ENCODE measurements around the gene TNIP2.

The TNIP2 gene

GRCh38 chr4:2723751-2724150, 32.4 kb downstream of the TNIP2 start:
- Histone ChIP-seq H3K4me1 (ENCODE audit: low read length) (no peaks in the 10 kb centered on the region), H3K4me2 (ENCODE audit: low read depth, low read length) (no peak overlapping the region), H3K79me2 (ENCODE audit: low read length) (no peaks in the 10 kb centered on the region), H3K9me2 (replicated peaks; ENCODE audit: insufficient read depth, low read length) (no peaks in the 10 kb centered on the region), H3K27ac (ENCODE audit: low read length) (no peak overlapping the region), H3K9ac (ENCODE audit: low read length) (no peak overlapping the region), H3K27me3 (replicated peaks; ENCODE audit: insufficient read depth, low read length) (no peaks in the 10 kb centered on the region), H3F3A (ENCODE audit: insufficient read depth, low read length) (no peaks in the 10 kb centered on the region), H3K9me3 (replicated peaks; ENCODE audit: insufficient read depth, low read length) (no peaks in the 10 kb centered on the region), H4K20me1 (ENCODE audit: insufficient read depth, low read length) (no peaks in the 10 kb centered on the region), H2AFZ (ENCODE audit: low read length) (no peak overlapping the region), H3K4me3 (ENCODE audit: low read length) (no peak overlapping the region), H3K36me3 (replicated peaks; ENCODE audit: insufficient read depth, low read length) (no peaks in the 10 kb centered on the region; the same call in 1 of the 2 replicates)
- TF ChIP-seq EZH2phosphoT487 (IDR thresholded peaks at IDR 0.05; ENCODE audit: low read length) (no peak), EZH2 (optimal IDR thresholded peaks at IDR 0.05; ENCODE audit: low read depth, low read length) (no peak)
- TF ChIP-seq, protein P1, sequence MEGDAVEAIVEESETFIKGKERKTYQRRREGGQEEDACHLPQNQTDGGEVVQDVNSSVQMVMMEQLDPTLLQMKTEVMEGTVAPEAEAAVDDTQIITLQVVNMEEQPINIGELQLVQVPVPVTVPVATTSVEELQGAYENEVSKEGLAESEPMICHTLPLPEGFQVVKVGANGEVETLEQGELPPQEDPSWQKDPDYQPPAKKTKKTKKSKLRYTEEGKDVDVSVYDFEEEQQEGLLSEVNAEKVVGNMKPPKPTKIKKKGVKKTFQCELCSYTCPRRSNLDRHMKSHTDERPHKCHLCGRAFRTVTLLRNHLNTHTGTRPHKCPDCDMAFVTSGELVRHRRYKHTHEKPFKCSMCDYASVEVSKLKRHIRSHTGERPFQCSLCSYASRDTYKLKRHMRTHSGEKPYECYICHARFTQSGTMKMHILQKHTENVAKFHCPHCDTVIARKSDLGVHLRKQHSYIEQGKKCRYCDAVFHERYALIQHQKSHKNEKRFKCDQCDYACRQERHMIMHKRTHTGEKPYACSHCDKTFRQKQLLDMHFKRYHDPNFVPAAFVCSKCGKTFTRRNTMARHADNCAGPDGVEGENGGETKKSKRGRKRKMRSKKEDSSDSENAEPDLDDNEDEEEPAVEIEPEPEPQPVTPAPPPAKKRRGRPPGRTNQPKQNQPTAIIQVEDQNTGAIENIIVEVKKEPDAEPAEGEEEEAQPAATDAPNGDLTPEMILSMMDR (IDR thresholded peaks at IDR 0.05; ENCODE audit: low read length), result no peak
- no peak for DNase-seq

DNA sequence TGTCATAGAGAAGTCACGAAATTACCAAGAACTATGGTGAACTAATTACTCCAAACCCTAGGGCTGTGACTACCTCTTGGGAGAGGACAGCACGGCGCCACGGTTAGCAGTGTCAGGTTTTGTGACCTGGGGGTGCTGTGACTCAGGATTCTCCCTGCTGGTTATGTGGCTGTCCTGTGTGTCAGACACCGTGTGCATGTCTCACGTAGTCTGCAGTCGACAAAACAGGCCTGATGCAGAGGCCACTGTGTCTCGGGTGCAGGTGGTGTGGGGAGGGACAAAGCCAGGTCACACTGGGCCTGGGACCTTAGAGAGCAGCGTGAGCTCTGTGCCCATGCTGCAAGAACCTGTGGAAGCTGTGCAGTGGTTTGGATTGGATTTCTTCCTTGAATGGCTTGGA, 34.1 kb downstream of the TNIP2 start:
- Histone ChIP-seq H3F3A (ENCODE audit: insufficient read depth, low read length) (no peaks in the 10 kb centered on the region), H3K27me3 (replicated peaks; ENCODE audit: insufficient read depth, low read length) (no peaks in the 10 kb centered on the region), H3K27ac (ENCODE audit: low read length) (no peak overlapping the region), H3K9ac (ENCODE audit: low read length) (no peak overlapping the region), H3K4me2 (ENCODE audit: low read depth, low read length) (no peak overlapping the region), H2AFZ (ENCODE audit: low read length) (no peak overlapping the region), H3K36me3 (replicated peaks; ENCODE audit: insufficient read depth, low read length) (no peaks in the 10 kb centered on the region; the same call in 1 of the 2 replicates), H3K9me3 (replicated peaks; ENCODE audit: insufficient read depth, low read length) (no peaks in the 10 kb centered on the region), H3K9me2 (replicated peaks; ENCODE audit: insufficient read depth, low read length) (no peaks in the 10 kb centered on the region), H3K79me2 (ENCODE audit: low read length) (no peaks in the 10 kb centered on the region), H3K4me3 (ENCODE audit: low read length) (no peak overlapping the region), H3K4me1 (ENCODE audit: low read length) (no peaks in the 10 kb centered on the region), H4K20me1 (ENCODE audit: insufficient read depth, low read length) (no peaks in the 10 kb centered on the region)
- no peak for DNase-seq
- TF ChIP-seq, protein P1 (IDR thresholded peaks at IDR 0.05; ENCODE audit: low read length), result no peak
- no peak for TF ChIP-seq EZH2 (optimal IDR thresholded peaks at IDR 0.05; ENCODE audit: low read depth, low read length)
- no peak for TF ChIP-seq EZH2phosphoT487 (IDR thresholded peaks at IDR 0.05; ENCODE audit: low read length)

GRCh38 chr4:2721586-2721985, 34.5 kb downstream of the TNIP2 start:
- Histone ChIP-seq H3K9me2 (replicated peaks; ENCODE audit: insufficient read depth, low read length) (no peaks in the 10 kb centered on the region), H3K9me3 (replicated peaks; ENCODE audit: insufficient read depth, low read length) (no peaks in the 10 kb centered on the region), H3K4me2 (ENCODE audit: low read depth, low read length) (no peak overlapping the region), H2AFZ (ENCODE audit: low read length) (no peak overlapping the region), H4K20me1 (ENCODE audit: insufficient read depth, low read length) (no peaks in the 10 kb centered on the region), H3F3A (ENCODE audit: insufficient read depth, low read length) (no peaks in the 10 kb centered on the region), H3K79me2 (ENCODE audit: low read length) (no peaks in the 10 kb centered on the region), H3K4me1 (ENCODE audit: low read length) (no peaks in the 10 kb centered on the region), H3K9ac (ENCODE audit: low read length) (no peak overlapping the region), H3K36me3 (replicated peaks; ENCODE audit: insufficient read depth, low read length) (no peaks in the 10 kb centered on the region; the same call in 1 of the 2 replicates), H3K27me3 (replicated peaks; ENCODE audit: insufficient read depth, low read length) (no peaks in the 10 kb centered on the region), H3K4me3 (ENCODE audit: low read length) (no peak overlapping the region), H3K27ac (ENCODE audit: low read length) (no peak overlapping the region)
- no peak for TF ChIP-seq EZH2 (optimal IDR thresholded peaks at IDR 0.05; ENCODE audit: low read depth, low read length)
- TF ChIP-seq, protein P1 (IDR thresholded peaks at IDR 0.05; ENCODE audit: low read length), result no peak
- TF ChIP-seq EZH2phosphoT487 (IDR thresholded peaks at IDR 0.05; ENCODE audit: low read length), result no peak
- no peak for DNase-seq

Measured in MM.1S (cell line).